GM12878 (cell line): ENCODE data around the gene CCND2. TPM values are rescaled to one million over a fixed set of nuclear protein-coding genes. Genes with fewer than 3 reads are reported as not detected.

Experiments
- ATAC-seq: fragments of 200-7000 bp; cut with Tn5 transposase; 3 replicates; pipeline ENCODE4 v1.9.1; 2020; ENCODE audit warnings: mild to moderate bottlenecking, moderate library complexity
- BruUV-seq: library from RNA; stranded (reverse); fragments of 400-500 nt; replicated peaks from 2 replicates; lab custom pipeline; 2021; lab: Mats Ljungman, UMichigan
- CTCF ChIA-PET: fragments of 300-600 bp; sonication (Branson Sonifier 250); formaldehyde crosslinking; extraction: SDS; loops from one replicate; lab custom pipeline; 2021; ENCODE audit warnings: inconsistent platforms; lab: Yijun Ruan, JAX
- POLR2A ChIA-PET: fragments of 350-600 bp; formaldehyde crosslinking; extraction: SDS; loops from one replicate; lab custom pipeline; 2021; ENCODE audit warnings: inconsistent platforms; lab: Charles Lee
- RAD21 ChIA-PET: fragments of 300-600 bp; sonication (Branson Sonifier 250); formaldehyde crosslinking; loops from one replicate; lab custom pipeline; 2023; ENCODE audit warnings: antibody characterized with exemption; ENCODE audit not compliant: unreplicated experiment; lab: Charles Lee
- SMC1A ChIA-PET: fragments of 300-600 bp; sonication (Branson Sonifier 250); formaldehyde crosslinking; loops from one replicate; lab custom pipeline; 2023; ENCODE audit not compliant: unreplicated experiment, uncharacterized antibody; lab: Charles Lee
- DNase-seq: peaks from one replicate; pipeline ENCODE4 v3.0.0-alpha.2; 2011; ENCODE audit warnings: low read depth, low spot score
- FAIRE-seq: peaks from 3 replicates; lab custom pipeline; 2011; peaks lifted over from hg19 to GRCh38; lab: Jason Lieb, UNC
- H2AFZ ChIP-seq: 2 replicates; pipeline ENCODE4 v1.6.0; 2011; ENCODE audit warnings: low read depth, low read length, control low read depth; ENCODE audit not compliant: control insufficient read depth
- H3K27ac ChIP-seq: 2 replicates; pipeline ENCODE4 v1.5.1; 2011; ENCODE audit warnings: control low read depth; ENCODE audit not compliant: control insufficient read depth, insufficient read depth
- H3K27me3 ChIP-seq, 2 experiments: replicated peaks in 1 of 2; 2 replicates each; pipeline versions ENCODE4 v1.6.0 to v1.6.1; 2011; ENCODE audit warnings: low read length in 1 of 2; ENCODE audit not compliant: control insufficient read depth in 2 of 2, insufficient read depth in 2 of 2
- H3K36me3 ChIP-seq, 2 experiments: 2 replicates each; pipeline ENCODE4 v1.5.1; 2011; ENCODE audit warnings: low read length in 1 of 2; ENCODE audit not compliant: control insufficient read depth in 2 of 2, insufficient read depth in 2 of 2
- H3K4me1 ChIP-seq: 2 replicates; pipeline ENCODE4 v1.6.1; 2011; ENCODE audit warnings: mild to moderate bottlenecking, low read length, moderate library complexity, mixed read lengths; ENCODE audit not compliant: control insufficient read depth, insufficient read depth
- H3K4me2 ChIP-seq: 2 replicates; pipeline ENCODE4 v1.6.0; 2011; ENCODE audit warnings: control low read depth; ENCODE audit not compliant: control insufficient read depth, insufficient read depth
- H3K4me3 ChIP-seq: fragments of 200-600 bp; sonication (generic); 2 replicates; pipeline ENCODE4 v1.5.1; 2016
- H3K79me2 ChIP-seq: 2 replicates; pipeline ENCODE4 v1.6.0; 2011; ENCODE audit warnings: low read length; ENCODE audit not compliant: control insufficient read depth, insufficient read depth
- H3K9ac ChIP-seq: 2 replicates; pipeline ENCODE4 v1.8.0; 2011; ENCODE audit warnings: low read length, control low read depth, mixed read lengths; ENCODE audit not compliant: control insufficient read depth, insufficient read depth
- H3K9me3 ChIP-seq: replicated peaks from 3 replicates; pipeline ENCODE4 v1.5.1; 2011; ENCODE audit warnings: mild to moderate bottlenecking, low read length; ENCODE audit not compliant: control insufficient read depth, insufficient read depth
- H4K20me1 ChIP-seq: 2 replicates; pipeline ENCODE4 v1.6.0; 2011; ENCODE audit not compliant: control insufficient read depth, insufficient read depth
- ATF3 ChIP-seq: IDR thresholded peaks from 2 replicates; pipeline ENCODE4 v1.6.1; 2011; ENCODE audit warnings: low read depth, mild to moderate bottlenecking, low read length, moderate library complexity, borderline replicate concordance; ENCODE audit errors: extremely low read depth
- BCL11A ChIP-seq: IDR thresholded peaks from 2 replicates; pipeline ENCODE4 v1.6.1; 2011; ENCODE audit warnings: low read depth, low read length
- BRCA1 ChIP-seq: IDR thresholded peaks from 2 replicates; pipeline ENCODE4 v1.6.1; 2011; ENCODE audit warnings: low read depth, low read length, improper control_type of control experiment
- CBX3 ChIP-seq: fragments of 200-600 bp; sonication (generic); IDR thresholded peaks from 2 replicates; pipeline ENCODE4 v1.6.1; 2016; ENCODE audit warnings: low read depth, borderline replicate concordance
- CREB1 ChIP-seq: IDR thresholded peaks from 2 replicates; pipeline ENCODE4 v1.6.1; 2012; ENCODE audit warnings: low read depth, mild to moderate bottlenecking, inconsistent platforms
- DPF2 ChIP-seq: fragments of 450-650 bp; IDR thresholded peaks from 2 replicates; pipeline ENCODE4 v1.6.1; 2017; ENCODE audit warnings: mild to moderate bottlenecking
- NFXL1 ChIP-seq: fragments of 450-650 bp; IDR thresholded peaks from 2 replicates; pipeline ENCODE4 v1.6.1; 2017; ENCODE audit warnings: antibody characterized with exemption, mild to moderate bottlenecking, borderline replicate concordance
- SREBF1 ChIP-seq: IDR thresholded peaks from 2 replicates; pipeline ENCODE4 v1.6.1; 2012; ENCODE audit warnings: mild to moderate bottlenecking, low read length
- SRF ChIP-seq, 2 experiments: IDR thresholded peaks; 2 replicates each; pipeline ENCODE4 v1.6.1; 2011; ENCODE audit warnings: low read depth in 2 of 2, low read length in 2 of 2, mild to moderate bottlenecking in 1 of 2, moderate library complexity in 1 of 2
- ZNF622 ChIP-seq: fragments of 450-650 bp; IDR thresholded peaks from 2 replicates; pipeline ENCODE4 v1.6.1; 2017; ENCODE audit warnings: mild to moderate bottlenecking, inconsistent platforms
- WGBS: methylation state at CpG from one replicate; pipeline ENCODE4 v1.1.6; 2016; ENCODE audit warnings: low lambda C conversion rate; ENCODE audit not compliant: insufficient replicate concordance, insufficient coverage; ENCODE audit errors: missing lambda C conversion rate; 5-methylcytosine and 5-hydroxymethylcytosine counted together
- in situ Hi-C: fragments of 300-500 bp; cut with MboI; formaldehyde crosslinking; loops from 9 replicates; pipeline ENCODE4 v1.14.3; 2018; ENCODE audit warnings: mixed read lengths
- intact Hi-C: fragments of 100-400 bp; cut with micrococcal nuclease; formaldehyde crosslinking; loops from one replicate; pipeline ENCODE4 v1.14.2; 2022; ENCODE audit not compliant: unreplicated experiment
- polyA plus RNA-seq, 11 experiments: library from polyadenylated mRNA; depleted of rRNA in 4 of 11; unstranded in 6 of 11; stranded (reverse) in 5 of 11; fragments of >200 nt; fragmentation: Nextera tagmentation in 4 of 11; fragmentation: Illumina TruSeq in 1 of 11; extraction: Ambion mirVana in 4 of 11; extraction: Trizol in 1 of 11; gene quantifications; 1 replicate in 1 of 11; 2 replicates in 10 of 11; pipeline versions ENCODE4 v1.2.1 to v1.2.3, GENCODE V29; 2011 to 2016; ENCODE audit warnings: inconsistent platforms in 2 of 11, missing spikeins in 2 of 11, low read depth in 1 of 11
- total RNA-seq, 4 experiments: library from RNA; depleted of rRNA in 3 of 4; stranded (reverse); fragments of >200 nt in 3 of 4; fragmentation: Illumina TruSeq in 1 of 4; extraction: Trizol in 1 of 4; gene quantifications; 2 replicates each; pipeline versions ENCODE4 v1.2.1 to v1.2.3, GENCODE V29; 2013 to 2021
- TF ChIP-seq, protein P1 (sequence below): fragments of 450-650 bp; IDR thresholded peaks from 2 replicates; pipeline ENCODE4 v1.6.1; 2014; ENCODE audit warnings: mild to moderate bottlenecking

CCND2 gene
- total and polyA plus RNA-seq, 10 of the 15 experiments (the other 5 are each of a cell fraction or from before 2014, with no cell fraction given) = 30.1 to 263 (median 152) TPM

GRCh38 chr12:4256043-4256826, 17.3 kb upstream of the CCND2 start:
- FAIRE-seq = no peak
- ChIA-PET CTCF (interaction anchor here (0.6 to 2.3 kb wide), 3 partner anchors 9 to 114 kb away, joined by 3 to 5 read pairs (median 4); no protein-coding TSS in a partner anchor), POLR2A (interaction anchor here (0.6 to 2.5 kb wide), 10 partner anchors 9 to 125 kb away, joined by 3 to 11 read pairs (median 4); no protein-coding TSS in a partner anchor)

DNA sequence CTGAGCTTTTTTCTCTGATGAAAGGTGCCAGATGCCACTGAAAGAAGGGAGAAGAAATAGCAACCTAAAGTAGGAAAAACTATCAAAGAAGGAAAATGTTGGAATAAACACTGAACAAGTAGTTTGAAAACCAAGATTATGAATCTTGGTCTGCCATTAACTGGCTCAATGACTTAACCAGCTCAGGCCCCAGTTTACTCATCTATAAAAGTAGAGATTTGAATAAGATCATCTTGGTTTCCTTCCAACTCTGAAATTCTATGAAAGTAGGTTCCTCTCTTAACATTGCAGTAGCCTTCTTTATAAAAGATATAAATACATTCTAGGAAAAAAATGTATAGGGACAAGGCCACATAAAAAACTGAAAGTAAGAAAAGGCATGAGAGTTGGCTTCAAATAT, 16.1 kb upstream of the CCND2 start:
- H3K4me3 ChIP-seq = no peak overlapping the region
- intact Hi-C loops (no loop called here), in situ Hi-C loops (no loop called here)
- H3K9me3 ChIP-seq = peaks cover 2% of the 10 kb centered on the region; the same call in 2 of the 3 replicates
- H4K20me1 ChIP-seq = no peaks in the 10 kb centered on the region
- H3K4me1 ChIP-seq = peaks cover 9% of the 10 kb centered on the region
- H3K79me2 ChIP-seq = no peaks in the 10 kb centered on the region
- H3K27ac ChIP-seq = no peak overlapping the region
- FAIRE-seq = no peak
- DNase-seq = no peak
- H3K36me3 ChIP-seq = no peaks in the 10 kb centered on the region
- CTCF ChIA-PET = interaction anchor here (1.1 to 2.3 kb wide), 3 partner anchors 10 to 109 kb away, joined by 3 to 5 read pairs (median 3); no protein-coding TSS in a partner anchor
- SMC1A ChIA-PET = interaction anchor here (0.6 to 5.6 kb wide), 10 partner anchors 8 to 150 kb away, joined by 3 to 53 read pairs (median 6); no protein-coding TSS in a partner anchor
- RAD21 ChIA-PET = interaction anchor here (1.5 to 3.1 kb wide), 4 partner anchors 11 to 140 kb away, joined by 4 to 22 read pairs (median 8); no protein-coding TSS in a partner anchor
- ATAC-seq = no peak
- no peak overlapping the region for H3K4me2 ChIP-seq
- H3K9ac ChIP-seq = no peak overlapping the region
- POLR2A ChIA-PET = interaction anchor here (0.9 to 2.5 kb wide), 6 partner anchors 10 to 42 kb away, joined by 3 to 11 read pairs (median 4); no protein-coding TSS in a partner anchor
- BruUV-seq = no TSS peak
- H2AFZ ChIP-seq = no peak overlapping the region
- H3K27me3 ChIP-seq = no peaks in the 10 kb centered on the region
- TF ChIP-seq, protein P1, sequence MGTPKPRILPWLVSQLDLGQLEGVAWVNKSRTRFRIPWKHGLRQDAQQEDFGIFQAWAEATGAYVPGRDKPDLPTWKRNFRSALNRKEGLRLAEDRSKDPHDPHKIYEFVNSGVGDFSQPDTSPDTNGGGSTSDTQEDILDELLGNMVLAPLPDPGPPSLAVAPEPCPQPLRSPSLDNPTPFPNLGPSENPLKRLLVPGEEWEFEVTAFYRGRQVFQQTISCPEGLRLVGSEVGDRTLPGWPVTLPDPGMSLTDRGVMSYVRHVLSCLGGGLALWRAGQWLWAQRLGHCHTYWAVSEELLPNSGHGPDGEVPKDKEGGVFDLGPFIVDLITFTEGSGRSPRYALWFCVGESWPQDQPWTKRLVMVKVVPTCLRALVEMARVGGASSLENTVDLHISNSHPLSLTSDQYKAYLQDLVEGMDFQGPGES = no peak
- TF ChIP-seq BRCA1 (no peak), SREBF1 (no peak), DPF2 (no peak), CREB1 (no peak), ATF3 (no peak), ZNF622 (no peak)

More at GRCh38 chr12:4256043-4256826, 17.3 kb upstream of the CCND2 start:
- 86% methylated on average over 2 of the region's 2 CpGs for WGBS
- Histone ChIP-seq H3K9me3 (peaks cover 2% of the 10 kb centered on the region; the same call in 2 of the 3 replicates), H2AFZ (no peak overlapping the region), H3K9ac (no peak overlapping the region), H3K36me3 (no peaks in the 10 kb centered on the region), H3K4me3 (no peak overlapping the region), H3K4me1 (no peaks in the 10 kb centered on the region; the same call in 1 of the 2 replicates), H3K27me3 (no peaks in the 10 kb centered on the region), H4K20me1 (no peaks in the 10 kb centered on the region), H3K4me2 (no peak overlapping the region), H3K27ac (no peak overlapping the region), H3K79me2 (no peaks in the 10 kb centered on the region)
- no TSS peak for BruUV-seq
- SMC1A ChIA-PET = interaction anchor here (0.8 to 5.6 kb wide), 9 partner anchors 10 to 149 kb away, joined by 3 to 53 read pairs (median 4); no protein-coding TSS in a partner anchor
- in situ Hi-C loops = no loop called here
- DNase-seq (no peak), ATAC-seq (no peak)
- TF ChIP-seq NFXL1 (no peak), SRF (IDR thresholded peaks at IDR 0.05; ENCODE audit: low read depth in 2 of 2, low read length in 2 of 2) (no peak), BCL11A (no peak), CBX3 (no peak)
- intact Hi-C loops = no loop called here
- RAD21 ChIA-PET = interaction anchor here (0.6 to 3.1 kb wide), 7 partner anchors 9 to 321 kb away, joined by 3 to 22 read pairs (median 4); no protein-coding TSS in a partner anchor
